Fibroblast of upper back skin (primary cell): ENCODE results near the gene BCAS3.

ENCODE experiments used
- DNase-seq: peaks from one replicate; pipeline ENCODE4 v3.0.0-alpha.2; 2013

The BCAS3 gene

GRCh38 chr17:61309362-61310256 is 632.0 kb downstream of the BCAS3 start:
- DNase-seq = peak; percentile 89

GRCh38 chr17:61310590-61310989 is 632.9 kb downstream of the BCAS3 start:
- DNase-seq = no peak

- DNase-seq = no peak
Measured at GRCh38 chr17:61312406-61313295, 635.0 kb downstream of the BCAS3 start.

- DNase-seq = no peak
Measured at GRCh38 chr17:61313461-61314326, 636.0 kb downstream of the BCAS3 start.

DNA sequence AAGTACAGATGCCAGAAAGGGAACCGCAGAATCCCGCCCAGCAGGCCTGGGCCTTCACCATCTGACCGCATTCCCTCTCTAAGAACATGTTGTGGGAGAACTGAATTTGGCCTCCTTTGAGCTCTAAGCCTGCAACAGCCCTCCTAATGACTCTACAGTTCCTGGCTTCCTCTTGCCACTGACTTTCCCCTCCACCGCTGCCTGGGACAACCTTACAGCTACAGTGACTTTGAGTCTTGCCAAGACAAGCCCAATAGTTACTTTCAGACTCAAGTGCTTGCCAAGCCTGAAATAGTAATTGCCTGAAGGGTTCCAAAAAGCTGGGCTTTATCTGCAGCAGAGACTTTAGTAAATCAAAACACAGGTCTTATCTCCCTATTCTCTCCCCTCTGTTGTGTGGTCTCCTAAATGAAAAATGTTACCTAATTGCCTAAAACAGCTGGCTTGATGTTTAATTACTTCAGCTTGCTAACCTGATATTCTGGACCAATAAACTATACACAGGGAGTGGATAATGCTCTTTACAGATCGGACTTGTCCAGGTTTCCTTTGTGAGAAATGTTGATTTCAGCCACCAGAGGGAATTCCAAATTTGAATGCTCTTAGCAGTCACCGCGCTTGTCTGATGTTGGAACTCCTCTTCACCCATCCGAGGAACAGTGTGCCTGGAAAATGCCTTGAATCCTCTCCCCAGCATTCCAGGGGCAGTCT is 636.9 kb downstream of the BCAS3 start:
- DNase-seq = peak; percentile 69

DNA sequence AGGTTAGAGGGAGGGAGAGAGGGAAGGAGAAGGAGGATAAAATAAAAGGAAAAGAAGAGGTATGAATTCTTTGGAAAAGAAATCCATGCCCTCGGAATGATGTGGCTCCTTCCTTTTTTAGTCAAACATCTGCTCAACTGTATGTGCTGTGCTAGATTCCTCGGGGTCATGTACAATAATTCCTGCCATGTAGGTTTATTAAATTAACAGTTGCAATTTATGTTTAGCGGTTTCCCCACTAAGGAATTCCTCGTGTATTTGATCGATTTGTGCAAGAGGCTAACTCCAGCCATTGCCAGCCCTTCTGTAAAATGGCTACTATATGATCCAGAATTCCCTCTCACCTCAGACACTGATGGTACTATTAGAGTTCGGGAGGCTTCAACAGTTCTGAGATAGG is 639.0 kb downstream of the BCAS3 start:
- no peak for DNase-seq

GRCh38 chr17:61317779-61318178 is 640.1 kb downstream of the BCAS3 start:
- DNase-seq = no peak

DNA sequence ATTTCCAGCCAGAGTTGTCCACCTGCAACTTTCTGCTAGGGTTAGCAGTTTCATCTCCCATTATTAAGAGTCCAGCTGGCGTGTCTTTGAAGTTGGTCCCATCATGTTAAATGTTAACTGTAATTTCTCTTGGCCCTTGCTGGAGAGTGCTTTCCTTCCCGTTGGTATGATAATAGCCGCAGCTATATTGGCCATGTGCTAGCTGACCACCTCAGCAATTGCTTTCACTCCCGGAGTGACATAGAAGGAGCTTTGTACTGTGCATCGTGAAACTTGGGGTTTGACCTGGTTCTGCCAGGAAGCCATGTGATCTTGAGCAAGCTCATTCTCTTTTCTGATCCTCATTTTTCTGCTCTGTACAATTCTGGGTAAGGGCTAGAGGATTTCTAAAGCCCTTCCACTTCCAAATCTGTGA is 641.0 kb downstream of the BCAS3 start:
- no peak for DNase-seq

DNA sequence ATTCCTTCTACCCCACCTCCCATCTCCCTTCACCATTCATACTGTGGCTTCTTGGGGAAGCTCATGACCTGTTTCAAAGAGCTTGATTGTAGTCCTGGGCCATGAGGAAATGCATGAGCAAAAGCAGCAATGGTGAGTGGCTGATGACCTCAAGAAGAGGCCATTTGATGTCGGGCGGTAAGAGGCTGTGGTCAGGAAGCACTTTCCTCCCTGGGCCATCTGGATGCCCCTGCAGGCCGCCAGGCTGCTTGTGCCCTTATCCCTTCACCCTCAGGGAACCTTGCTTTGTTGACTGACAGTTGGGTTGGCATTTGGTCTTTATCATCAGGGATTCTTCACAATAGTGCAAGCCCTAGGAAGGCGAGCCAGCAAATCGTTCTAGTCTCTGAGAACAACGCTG is 643.7 kb downstream of the BCAS3 start:
- DNase-seq = no peak

DNA sequence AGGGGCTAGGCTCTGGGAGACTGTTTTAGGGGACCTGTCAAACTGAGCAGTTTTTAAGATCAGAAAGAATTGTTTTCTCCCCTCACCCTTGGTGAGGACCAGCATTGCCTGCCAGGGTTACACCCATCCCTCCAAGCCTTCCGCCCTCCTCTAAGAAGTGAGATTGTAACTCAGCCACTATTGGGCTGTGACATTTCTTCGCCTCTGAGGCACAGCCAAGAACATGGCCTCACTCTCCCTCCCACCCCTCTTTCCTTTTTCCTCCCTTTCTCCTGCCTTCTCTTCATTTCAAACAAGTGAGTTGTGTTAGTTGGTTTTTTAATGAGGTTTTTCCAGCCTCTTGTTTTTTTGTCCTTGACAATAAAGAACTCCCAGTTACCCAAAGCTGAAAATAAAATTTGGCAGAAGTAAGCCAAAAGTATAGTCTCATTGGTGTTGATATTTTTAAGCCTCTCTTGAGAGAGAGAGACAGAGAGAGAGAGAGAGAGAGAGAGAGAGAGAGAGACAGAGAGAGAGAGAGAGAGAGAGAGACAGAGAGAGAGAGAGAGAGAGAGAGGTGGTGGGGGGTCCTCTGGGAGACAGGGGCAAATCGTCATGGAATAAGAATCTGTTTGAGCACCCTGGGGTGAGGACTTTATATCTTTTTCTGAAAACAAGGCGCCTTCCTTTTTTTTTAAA is 644.8 kb downstream of the BCAS3 start:
- no peak for DNase-seq

- no peak for DNase-seq
Measured at GRCh38 chr17:61323003-61323908, 645.6 kb downstream of the BCAS3 start.

DNA sequence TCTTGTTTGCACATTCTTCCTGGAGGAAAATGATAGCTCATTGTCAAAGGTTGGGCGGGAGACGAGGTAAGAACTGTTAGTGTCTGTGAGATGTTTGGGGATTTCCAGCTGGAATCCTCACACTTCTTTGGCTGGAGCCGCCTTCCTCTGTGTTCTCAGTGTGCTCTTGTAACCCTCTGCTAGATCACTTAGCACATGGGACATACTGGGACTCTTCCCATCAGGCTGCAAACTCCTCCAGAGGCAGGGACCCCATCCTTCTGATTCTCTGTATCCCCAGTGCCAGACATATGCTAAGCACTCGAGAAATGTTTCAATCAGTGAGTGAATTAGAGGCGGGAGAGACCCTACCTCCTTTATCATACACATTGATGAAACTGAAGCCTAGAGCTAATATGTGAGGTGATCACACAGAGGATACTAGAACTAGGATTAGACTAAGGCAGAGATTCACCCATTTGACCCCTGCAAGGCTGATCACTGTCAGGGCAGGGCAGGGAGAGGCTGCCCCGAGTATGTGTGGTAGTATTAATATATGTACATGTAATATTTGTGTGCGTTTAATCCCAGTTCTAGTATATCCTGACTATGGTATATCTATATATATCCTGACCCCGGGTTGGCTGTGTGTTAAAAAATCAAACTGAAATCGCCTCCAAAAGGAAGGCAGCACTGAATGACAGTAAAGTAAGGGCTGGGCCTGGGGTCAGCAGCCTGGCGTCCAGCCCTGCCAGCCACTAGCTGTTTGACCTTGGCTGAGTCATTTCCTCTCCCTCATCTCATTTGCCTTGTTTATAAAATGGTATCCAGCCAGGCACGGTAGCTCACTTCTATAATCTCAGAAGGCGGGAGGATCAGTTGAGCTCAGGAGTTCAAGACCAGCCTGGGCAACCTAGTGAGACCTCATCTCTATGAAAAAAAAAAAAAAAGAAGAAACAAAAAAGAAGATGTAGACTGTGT is 646.5 kb downstream of the BCAS3 start:
- no peak for DNase-seq

DNA sequence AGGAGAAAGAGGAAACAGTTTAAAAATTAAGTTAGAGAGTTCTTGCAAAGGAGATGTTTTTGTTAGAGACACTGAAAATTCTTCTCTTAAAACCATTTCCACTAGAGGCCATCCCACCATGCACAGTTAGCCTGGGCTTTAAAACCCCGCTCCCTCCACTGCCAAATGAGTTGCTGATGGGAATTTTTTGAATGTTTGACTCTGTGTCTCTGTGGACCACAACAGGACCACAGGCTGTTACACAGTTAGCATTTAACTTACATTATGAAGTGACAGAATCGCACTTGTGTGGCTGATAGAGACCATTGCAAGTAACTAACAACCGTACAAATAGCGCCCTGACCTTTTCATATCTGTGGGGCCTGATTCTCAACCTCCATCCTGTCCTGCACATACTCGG is 647.3 kb downstream of the BCAS3 start:
- DNase-seq = no peak

- peak; percentile 52 for DNase-seq
Measured at GRCh38 chr17:61325382-61326073, 647.9 kb downstream of the BCAS3 start.

DNA sequence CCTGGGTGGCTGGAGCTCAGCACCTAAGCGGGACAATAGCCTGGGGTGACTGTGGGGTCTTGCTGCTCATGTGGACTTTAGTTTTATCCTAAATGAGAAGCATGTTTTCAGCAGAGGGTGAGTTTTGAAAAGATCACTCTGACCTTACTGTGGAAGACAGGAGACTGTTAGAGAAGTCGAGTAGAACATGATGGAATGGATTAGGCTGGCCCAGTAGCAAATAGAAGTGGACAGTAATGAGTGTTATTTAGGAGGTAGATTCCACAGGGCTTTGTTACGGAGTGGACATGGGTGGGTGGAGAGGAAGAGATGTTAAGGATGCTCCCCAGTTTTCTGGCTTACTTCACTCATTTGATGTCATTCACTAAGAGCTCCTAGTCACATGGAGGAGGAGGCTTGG is 648.7 kb downstream of the BCAS3 start:
- no peak for DNase-seq

DNA sequence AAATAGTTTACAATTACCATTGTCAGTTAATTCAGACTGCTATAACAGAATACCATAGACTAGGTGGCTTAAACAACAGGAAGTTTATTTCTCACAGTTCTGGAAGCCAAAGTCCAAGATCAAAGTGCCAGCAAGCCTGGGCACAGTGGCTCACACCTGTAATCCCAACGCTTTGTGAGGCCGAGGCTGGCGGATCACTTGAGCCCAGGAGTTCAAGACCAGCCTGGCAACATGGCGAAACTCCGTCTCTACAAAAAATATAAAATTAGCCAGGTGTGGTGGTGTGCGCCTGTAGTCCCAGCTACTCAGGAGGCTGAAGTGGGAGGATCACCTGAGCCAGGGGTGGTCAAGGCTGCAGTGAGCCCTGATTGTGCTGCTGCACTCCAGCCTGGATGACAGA is 650.7 kb downstream of the BCAS3 start:
- DNase-seq = no peak

DNA sequence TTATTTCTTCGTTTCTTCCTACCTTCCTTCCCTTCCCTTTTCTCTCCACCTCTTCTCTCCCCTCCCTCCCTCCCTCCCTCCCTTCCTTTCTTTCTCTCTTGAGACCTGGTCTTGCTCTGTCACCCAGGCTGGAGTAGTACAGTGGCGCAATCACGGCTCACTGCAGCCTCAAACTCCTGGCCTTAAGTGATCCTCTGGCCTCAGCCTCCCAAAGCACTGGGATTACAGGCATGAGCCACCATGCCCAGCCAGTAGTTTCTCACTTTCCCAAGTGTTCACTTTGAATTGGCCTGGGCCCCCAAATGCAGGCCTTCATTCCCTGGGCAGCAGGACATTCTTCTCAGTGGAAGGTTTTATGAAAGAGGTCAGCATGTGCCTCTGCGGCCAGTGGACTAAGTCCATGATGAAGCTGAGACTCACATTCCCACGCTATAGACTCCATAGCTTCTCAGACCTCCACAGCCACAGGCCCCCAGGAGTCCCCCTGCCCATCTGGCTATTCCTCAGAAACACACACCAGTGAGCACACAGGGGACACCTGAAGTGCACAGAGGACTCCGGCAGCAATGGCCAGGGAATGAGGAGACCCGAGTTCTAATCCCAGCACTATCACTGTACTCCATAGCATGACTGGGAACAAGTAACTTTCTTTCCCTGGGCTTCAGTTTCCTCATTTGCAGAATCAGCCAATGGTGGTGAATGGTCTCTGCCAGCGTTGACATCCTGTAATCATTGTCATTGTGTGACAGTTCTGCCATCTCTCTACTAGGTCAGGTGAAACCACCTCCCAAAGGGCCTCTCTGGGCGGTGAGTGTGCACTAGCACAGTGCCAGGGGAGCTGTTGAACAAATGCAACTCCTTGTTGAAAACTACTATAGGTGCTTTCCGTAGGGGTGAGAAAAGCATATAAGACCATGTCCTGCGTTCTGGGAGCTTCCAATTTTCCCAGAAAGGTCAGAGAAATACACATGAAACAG is 652.8 kb downstream of the BCAS3 start:
- DNase-seq = no peak
